GM12891 (cell line): ENCODE data around the gene MGME1.

Source experiments
- PAX5 ChIP-seq: IDR thresholded peaks from 2 replicates; pipeline ENCODE4 v1.6.1; 2011; ENCODE audit warnings: low read length, moderate library complexity, mild to moderate bottlenecking; ENCODE audit not compliant: insufficient read depth, severe bottlenecking
- POLR2A ChIP-seq: IDR thresholded peaks from 2 replicates; pipeline ENCODE4 v1.6.1; 2011; ENCODE audit warnings: low read depth, low read length, control low read depth
- POLR2AphosphoS5 ChIP-seq: IDR thresholded peaks from 2 replicates; pipeline ENCODE4 v1.6.1; 2011; ENCODE audit warnings: low read depth, low read length, control low read depth
- SPI1 ChIP-seq: IDR thresholded peaks from 2 replicates; pipeline ENCODE4 v1.6.1; 2011; ENCODE audit warnings: low read depth, low read length, control low read depth
- TAF1 ChIP-seq: IDR thresholded peaks from 2 replicates; pipeline ENCODE4 v1.6.1; 2011; ENCODE audit warnings: low read depth, low read length, control low read depth

GRCh38 chr20:18039063-18039462, 70.2 kb downstream of the MGME1 start:
- TF ChIP-seq POLR2A (no peak), SPI1 (no peak), POLR2AphosphoS5 (no peak), TAF1 (no peak), PAX5 (no peak)
